ENCODE results near the gene COL6A1.

DNA sequence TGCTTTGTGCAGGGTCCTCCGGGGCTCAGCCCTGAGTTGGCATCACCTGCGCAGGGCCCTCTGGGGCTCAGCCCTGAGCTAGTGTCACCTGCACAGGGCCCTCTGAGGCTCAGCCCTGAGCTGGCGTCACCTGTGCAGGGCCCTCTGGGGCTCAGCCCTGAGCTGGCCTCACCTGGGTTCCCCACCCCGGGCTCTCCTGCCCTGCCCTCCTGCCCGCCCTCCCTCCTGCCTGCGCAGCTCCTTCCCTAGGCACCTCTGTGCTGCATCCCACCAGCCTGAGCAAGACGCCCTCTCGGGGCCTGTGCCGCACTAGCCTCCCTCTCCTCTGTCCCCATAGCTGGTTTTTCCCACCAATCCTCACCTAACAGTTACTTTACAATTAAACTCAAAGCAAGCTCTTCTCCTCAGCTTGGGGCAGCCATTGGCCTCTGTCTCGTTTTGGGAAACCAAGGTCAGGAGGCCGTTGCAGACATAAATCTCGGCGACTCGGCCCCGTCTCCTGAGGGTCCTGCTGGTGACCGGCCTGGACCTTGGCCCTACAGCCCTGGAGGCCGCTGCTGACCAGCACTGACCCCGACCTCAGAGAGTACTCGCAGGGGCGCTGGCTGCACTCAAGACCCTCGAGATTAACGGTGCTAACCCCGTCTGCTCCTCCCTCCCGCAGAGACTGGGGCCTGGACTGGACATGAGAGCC, 22.7 kb downstream of the COL6A1 start:
- TF ChIP-seq RXRA (IDR thresholded peaks at IDR 0.05) (no peak), SP1 (IDR thresholded peaks at IDR 0.05) (no peak), RAD21 (IDR thresholded peaks at IDR 0.05) (no peak), JUND (IDR thresholded peaks at IDR 0.05) (no peak), GABPA (IDR thresholded peaks at IDR 0.05 in 1 of 2, conservative IDR thresholded peaks at IDR 0.05 in 1 of 2) (no peak), YY1 (IDR thresholded peaks at IDR 0.05) (no peak)
- TF ChIP-seq, protein P1, sequence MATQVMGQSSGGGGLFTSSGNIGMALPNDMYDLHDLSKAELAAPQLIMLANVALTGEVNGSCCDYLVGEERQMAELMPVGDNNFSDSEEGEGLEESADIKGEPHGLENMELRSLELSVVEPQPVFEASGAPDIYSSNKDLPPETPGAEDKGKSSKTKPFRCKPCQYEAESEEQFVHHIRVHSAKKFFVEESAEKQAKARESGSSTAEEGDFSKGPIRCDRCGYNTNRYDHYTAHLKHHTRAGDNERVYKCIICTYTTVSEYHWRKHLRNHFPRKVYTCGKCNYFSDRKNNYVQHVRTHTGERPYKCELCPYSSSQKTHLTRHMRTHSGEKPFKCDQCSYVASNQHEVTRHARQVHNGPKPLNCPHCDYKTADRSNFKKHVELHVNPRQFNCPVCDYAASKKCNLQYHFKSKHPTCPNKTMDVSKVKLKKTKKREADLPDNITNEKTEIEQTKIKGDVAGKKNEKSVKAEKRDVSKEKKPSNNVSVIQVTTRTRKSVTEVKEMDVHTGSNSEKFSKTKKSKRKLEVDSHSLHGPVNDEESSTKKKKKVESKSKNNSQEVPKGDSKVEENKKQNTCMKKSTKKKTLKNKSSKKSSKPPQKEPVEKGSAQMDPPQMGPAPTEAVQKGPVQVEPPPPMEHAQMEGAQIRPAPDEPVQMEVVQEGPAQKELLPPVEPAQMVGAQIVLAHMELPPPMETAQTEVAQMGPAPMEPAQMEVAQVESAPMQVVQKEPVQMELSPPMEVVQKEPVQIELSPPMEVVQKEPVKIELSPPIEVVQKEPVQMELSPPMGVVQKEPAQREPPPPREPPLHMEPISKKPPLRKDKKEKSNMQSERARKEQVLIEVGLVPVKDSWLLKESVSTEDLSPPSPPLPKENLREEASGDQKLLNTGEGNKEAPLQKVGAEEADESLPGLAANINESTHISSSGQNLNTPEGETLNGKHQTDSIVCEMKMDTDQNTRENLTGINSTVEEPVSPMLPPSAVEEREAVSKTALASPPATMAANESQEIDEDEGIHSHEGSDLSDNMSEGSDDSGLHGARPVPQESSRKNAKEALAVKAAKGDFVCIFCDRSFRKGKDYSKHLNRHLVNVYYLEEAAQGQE (IDR thresholded peaks at IDR 0.05): no peak
- TF ChIP-seq, protein P2, sequence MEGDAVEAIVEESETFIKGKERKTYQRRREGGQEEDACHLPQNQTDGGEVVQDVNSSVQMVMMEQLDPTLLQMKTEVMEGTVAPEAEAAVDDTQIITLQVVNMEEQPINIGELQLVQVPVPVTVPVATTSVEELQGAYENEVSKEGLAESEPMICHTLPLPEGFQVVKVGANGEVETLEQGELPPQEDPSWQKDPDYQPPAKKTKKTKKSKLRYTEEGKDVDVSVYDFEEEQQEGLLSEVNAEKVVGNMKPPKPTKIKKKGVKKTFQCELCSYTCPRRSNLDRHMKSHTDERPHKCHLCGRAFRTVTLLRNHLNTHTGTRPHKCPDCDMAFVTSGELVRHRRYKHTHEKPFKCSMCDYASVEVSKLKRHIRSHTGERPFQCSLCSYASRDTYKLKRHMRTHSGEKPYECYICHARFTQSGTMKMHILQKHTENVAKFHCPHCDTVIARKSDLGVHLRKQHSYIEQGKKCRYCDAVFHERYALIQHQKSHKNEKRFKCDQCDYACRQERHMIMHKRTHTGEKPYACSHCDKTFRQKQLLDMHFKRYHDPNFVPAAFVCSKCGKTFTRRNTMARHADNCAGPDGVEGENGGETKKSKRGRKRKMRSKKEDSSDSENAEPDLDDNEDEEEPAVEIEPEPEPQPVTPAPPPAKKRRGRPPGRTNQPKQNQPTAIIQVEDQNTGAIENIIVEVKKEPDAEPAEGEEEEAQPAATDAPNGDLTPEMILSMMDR (IDR thresholded peaks at IDR 0.05; ENCODE audit: low read depth, low read length, missing input control): no peak
- TF ChIP-seq, protein P3, sequence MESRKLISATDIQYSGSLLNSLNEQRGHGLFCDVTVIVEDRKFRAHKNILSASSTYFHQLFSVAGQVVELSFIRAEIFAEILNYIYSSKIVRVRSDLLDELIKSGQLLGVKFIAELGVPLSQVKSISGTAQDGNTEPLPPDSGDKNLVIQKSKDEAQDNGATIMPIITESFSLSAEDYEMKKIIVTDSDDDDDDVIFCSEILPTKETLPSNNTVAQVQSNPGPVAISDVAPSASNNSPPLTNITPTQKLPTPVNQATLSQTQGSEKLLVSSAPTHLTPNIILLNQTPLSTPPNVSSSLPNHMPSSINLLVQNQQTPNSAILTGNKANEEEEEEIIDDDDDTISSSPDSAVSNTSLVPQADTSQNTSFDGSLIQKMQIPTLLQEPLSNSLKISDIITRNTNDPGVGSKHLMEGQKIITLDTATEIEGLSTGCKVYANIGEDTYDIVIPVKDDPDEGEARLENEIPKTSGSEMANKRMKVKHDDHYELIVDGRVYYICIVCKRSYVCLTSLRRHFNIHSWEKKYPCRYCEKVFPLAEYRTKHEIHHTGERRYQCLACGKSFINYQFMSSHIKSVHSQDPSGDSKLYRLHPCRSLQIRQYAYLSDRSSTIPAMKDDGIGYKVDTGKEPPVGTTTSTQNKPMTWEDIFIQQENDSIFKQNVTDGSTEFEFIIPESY (IDR thresholded peaks at IDR 0.05): no peak
- TF ChIP-seq, protein P4, sequence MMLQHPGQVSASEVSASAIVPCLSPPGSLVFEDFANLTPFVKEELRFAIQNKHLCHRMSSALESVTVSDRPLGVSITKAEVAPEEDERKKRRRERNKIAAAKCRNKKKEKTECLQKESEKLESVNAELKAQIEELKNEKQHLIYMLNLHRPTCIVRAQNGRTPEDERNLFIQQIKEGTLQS (IDR thresholded peaks at IDR 0.05): no peak
- TF ChIP-seq, protein P5, sequence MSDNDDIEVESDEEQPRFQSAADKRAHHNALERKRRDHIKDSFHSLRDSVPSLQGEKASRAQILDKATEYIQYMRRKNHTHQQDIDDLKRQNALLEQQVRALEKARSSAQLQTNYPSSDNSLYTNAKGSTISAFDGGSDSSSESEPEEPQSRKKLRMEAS (IDR thresholded peaks at IDR 0.05): no peak
